GM23248 (cell line): ENCODE data around the gene NAPSA.

Experiments used
- EZH2 ChIP-seq: fragments of 200-600 bp; sonication (generic); IDR thresholded peaks from 2 replicates; pipeline ENCODE4 v1.6.1; 2018; ENCODE audit warnings: antibody characterized with exemption, mild to moderate bottlenecking; ENCODE audit not compliant: insufficient read depth, poor library complexity, severe bottlenecking
- EZH2phosphoT487 ChIP-seq: fragments of 200-600 bp; sonication (generic); IDR thresholded peaks from 2 replicates; pipeline ENCODE4 v1.6.1; 2018; ENCODE audit warnings: antibody characterized with exemption, moderate library complexity, mild to moderate bottlenecking, low read depth; ENCODE audit not compliant: insufficient read depth

DNA sequence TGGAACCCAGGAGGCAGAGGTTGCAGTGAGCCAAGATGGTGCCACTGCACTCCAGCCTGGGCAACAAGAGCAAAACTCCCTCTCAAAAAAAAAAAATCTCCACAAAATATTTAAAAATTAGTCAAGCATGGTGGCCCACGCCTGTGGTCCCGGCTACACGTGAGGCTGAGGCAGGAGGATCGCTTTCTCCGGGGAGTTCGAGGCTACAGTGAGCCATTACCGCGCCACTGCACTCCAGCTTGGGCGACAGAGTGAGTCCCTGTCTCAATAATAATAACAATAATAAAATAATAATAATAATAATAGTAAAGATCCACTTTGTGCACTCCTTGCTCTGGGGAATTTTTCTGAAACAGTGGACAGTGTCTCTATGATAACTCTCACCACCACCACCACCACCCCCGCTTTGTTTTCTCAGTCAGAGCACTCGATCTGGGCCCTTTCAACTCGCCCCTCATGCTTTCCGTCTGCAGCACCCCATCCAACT, 8.7 kb downstream of the NAPSA start:
- TF ChIP-seq EZH2 (no peak), EZH2phosphoT487 (no peak)
